CD4-positive, alpha-beta T cell treated with Interleukin-6 for 4 hours (primary cell): Measurements from ENCODE around the gene FGF19.
"Not testable (repeated sequence)": the region's sequence is repeated elsewhere in the genome, so short reads cannot be mapped to it uniquely, and the experiment has no call there.

Experiments
- DNase-seq: peaks from one replicate; pipeline ENCODE4 v3.0.0-alpha.2; 2020; ENCODE audit warnings: mixed read lengths

The FGF19 gene

DNA sequence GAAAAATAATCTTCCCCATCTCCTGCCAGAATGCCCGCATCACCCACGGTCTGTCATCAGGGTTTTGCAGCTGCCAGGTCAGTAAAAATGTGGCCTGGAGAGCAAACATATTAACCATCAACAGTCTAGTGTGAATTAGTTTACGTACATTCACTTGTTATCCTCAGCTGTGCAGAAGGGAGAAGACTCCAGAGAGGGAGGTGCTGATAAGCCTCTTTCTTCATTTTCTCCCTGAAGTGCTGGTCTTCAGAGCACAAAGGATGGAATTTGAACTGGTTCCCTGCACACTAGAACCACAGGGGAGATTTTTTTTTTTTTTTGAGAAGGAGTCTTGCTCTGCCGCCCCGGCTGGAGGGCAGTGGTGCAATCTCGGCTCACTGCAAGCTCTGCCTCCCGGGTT, 8.2 kb downstream of the FGF19 start:
- DNase-seq: no peak

DNA sequence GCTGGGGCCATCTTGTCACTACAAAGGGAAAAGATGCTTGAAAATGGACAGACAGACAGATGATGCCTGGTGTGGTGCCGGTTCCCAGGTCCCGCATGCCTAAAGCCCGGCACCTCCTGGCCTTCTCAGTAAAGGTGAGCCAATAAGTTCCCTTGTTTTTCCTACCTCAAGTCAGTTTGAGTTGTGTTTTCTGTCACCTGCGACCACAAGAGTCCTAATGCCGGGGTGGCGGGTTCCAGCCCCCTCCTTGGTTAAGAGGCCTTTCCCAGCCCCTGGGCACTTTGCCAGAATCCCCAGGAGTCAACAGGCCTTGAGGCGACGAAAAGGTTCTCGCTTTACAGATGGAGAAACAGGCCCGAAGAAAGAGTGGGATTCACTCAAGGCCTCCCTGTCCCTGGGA, 9.0 kb downstream of the FGF19 start:
- DNase-seq: no peak

DNA sequence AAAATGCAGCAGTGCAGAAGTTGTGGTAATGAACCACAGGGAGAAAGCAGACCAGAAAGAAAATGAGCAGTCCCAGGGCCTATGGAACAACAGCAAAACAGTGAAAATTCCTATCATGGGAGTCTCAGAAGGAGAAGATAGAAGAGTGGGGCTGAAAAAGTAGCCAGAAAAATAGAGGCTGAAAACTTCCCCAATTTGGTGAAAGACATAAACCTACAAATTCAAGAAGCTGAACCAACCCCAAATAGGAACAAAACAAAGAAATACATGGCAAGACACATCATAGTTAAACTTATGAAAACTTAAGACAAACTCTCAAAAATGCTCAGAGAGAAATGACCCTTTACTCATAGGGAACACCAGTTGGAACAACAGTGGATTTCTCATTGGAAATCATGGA, 11.4 kb downstream of the FGF19 start:
- no peak for DNase-seq

DNA sequence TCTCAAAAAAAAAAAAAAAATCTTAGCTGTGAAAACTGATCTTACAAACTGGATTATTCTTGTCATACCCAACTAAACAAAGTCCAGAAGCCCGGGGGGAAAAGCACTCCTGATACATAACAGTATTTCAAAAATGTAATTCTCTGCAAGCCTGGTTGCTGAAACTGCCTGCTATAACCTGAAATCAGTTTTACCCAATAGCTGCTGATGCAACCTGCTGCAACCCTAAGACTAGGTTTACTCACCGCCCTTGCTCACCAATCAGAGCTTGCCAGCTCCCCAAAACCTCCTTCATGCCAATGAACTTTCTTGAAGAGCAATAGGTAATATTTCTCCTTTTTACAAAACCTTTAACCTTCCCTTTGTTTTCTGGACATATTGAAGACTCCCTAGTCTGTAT, 12.4 kb downstream of the FGF19 start:
- no peak for DNase-seq

DNA sequence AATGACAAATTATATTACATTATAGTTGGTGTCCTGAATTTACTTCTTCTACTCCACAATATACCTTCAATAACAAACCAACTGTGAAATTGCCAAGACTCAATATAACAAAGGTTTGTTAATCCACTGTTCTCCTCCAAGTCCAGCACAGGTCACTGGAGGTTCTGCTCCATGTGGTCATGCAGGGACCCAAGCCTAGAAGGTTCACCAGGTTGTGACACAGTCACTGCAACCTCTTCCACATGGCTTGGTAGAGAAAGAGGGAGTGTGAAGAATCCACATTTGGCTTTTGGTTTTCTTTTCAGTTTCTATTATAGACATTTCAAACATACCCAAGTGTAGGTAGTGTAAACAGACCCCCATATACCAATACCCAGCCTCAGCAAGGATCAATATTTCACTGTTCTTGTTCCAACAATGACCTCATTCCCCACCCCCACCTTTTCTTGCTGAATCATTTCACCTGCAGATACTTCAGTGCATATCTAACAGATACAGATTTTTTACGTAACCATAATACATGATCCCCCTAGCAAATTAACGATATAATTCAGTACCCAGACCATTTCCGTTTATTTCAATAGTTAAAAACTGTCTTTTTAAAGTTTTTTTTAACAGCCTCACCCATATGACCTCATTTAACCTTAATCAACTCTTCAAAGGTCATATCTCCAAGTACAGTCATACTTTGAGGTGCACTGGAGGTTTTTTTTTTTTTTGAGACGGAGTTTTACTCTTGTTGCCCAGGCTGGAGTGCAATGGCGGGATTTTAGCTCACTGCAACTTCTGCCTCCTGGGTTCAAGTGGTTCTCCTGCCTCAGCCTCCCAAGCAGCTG, 14.1 kb downstream of the FGF19 start:
- no peak for DNase-seq

DNA sequence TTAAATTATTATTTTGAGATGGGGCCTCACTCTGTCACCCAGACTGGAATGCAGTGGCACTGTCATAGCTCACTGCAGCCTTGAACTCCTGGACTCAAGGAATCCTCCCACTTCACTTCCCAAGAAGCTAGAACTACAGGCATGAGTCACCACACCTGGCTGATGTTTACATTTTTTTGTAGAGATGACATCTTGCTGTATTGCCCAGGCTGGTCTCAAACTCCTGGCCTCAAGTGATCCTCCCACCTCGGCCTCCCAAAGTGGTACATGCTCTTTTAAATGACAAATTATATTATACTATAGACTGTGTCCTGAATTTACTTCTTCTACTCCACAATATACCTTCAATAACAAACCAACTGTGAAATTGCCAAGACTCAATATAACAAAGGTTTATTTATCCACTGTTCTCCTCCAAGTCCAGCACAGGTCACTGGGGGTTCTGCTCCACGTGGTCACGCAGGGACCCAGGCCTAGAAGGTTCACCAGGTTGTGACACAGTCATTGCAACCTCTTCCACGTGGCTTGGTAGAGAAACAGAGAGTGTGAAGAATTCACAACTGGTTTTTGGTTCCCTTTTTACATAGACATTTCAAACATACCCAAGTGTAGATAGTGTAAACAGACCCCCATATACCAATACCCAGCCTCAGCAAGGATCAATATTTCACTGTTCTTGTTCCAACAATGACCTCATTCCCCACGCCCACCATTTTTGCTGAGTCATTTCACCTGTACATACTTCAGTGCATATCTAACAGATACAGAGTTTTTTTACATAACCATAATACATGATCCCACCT, 15.7 kb downstream of the FGF19 start:
- not testable (repeated sequence) for DNase-seq

DNA sequence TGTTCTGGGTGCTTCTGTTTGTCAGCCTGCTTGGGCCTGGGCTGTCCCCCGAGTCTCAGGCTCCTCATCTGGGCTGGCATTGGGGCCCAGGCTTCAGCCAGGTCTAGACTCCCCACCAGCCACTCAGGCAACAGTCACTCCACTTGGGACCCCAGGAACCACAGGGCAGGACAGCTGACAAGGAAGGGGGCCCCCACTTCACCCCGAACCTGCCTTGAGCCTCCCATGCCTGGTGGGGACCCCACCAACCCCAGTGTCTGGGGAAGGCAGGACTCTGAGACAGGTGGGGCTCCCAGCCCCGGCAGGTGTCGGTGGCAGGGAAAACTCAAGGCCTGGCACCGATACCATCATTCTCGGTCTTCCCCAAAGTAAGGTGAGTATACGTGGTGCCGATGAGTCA, 17.0 kb downstream of the FGF19 start:
- DNase-seq: no peak

DNA sequence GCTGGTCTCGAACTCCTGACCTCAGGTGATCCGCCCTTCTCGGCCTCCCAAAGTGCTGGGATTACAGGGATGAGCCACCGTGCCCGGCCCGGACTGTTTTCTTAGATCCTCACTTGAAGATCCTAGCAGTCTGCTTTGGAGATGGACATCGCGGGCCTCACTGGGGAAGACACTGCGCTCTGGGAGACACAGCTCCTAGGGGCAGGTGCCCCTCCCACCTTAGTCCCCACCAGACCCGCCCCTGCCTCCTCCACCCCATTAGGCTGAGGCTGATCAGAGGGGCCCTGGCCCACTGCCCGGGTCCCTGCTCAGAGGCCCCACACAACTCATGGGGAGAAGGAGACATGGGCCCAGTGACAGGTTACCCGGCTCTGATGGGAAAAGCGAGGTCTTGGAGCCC, 17.4 kb downstream of the FGF19 start:
- no peak for DNase-seq

DNA sequence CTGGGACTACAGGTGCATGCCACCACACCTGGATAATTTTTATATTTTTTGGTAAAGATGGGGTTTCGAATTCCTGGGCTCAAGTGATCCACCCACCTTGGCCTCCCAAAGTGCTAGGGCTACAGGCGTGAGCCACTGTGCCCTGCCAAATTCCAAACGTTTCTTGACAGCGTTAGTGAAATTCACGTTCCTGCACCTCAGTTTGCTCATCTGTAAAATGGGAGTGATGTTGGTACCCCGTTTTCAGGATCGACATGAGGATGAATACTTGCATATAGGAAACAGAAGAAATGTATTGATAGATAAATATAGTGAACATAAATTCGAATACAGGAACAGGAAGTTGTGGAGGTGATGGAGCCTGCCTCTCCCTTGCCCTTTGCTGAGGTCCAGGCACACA, 18.5 kb downstream of the FGF19 start:
- no peak for DNase-seq

DNA sequence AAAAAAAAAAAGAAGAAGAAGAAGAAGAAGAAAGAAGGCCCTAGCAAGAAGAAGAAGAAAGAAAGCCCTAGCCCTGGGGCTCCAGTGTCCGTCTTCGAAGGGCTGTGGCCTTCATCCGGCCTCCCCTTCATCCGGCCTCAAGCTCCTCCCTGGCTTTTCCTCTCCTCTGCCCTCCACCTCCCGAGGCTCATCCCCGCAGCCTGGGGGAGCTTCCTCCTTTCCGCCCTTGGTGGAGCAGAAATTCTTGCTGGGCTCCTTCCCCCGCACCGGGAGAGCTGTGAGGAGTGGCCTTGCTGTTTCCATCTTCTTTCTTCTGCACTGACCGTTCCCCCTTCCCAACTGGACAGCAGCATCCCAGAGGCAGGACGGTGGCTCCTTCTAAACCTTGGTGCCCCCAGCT, 19.2 kb downstream of the FGF19 start:
- no peak for DNase-seq

DNA sequence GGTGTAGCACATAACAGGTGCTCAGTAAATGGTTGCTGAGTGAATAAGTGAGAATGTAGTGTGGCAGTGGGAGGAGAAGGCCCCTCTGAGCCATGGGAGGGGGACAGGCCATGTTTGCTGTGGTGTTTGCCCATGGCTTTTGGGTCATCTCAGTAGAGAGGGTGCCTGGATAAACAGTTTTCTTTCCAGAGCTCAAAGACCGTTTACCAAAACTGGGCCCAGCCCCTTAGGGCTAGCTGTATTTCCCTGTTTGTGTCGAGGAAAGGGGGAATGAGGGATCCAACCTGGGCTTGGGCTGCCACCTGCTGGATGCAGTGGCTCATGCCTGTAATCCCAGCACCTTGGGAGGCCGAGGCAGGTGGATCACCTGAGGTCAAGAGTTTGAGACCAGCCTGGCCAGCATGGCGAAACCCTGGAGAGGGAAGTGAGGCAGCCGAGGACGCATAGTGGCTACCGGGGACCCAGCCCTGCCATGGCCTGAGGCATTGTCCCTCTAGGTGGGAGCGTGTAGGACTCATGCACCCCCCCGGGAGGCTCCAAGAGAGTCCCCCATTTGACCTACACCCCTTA, 20.0 kb downstream of the FGF19 start:
- no peak for DNase-seq

DNA sequence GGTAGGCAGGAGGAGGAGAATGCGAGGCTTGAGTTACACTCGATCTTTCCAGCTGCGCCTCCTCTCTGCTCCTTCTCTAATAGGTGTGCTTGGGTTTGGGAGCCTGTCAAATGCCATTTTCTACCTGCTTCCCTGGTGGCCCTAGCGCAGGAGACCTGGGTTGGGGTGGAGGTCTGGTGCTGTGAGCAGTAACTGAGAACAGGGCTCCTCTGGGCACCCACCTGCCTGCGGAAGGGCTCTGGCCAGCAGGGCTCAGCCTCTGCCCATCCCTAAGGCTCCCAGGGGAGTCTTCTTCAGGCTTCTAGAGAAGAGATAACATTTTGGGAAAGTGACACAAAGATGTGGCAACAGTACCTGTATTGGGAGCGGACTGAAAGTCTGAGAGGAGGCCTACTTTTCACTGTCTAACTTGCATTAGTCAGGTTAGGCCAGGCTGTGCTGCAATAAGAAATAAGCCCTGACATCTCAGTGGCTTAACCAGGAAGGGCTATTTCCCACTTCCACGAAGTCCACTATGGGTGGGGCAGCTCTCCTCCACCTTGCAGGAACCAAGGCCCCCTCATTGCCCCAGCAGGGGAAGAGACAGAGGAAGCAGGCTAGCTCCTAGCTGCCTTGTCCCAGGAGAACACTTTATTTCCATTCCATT, 21.0 kb downstream of the FGF19 start:
- no peak for DNase-seq

DNA sequence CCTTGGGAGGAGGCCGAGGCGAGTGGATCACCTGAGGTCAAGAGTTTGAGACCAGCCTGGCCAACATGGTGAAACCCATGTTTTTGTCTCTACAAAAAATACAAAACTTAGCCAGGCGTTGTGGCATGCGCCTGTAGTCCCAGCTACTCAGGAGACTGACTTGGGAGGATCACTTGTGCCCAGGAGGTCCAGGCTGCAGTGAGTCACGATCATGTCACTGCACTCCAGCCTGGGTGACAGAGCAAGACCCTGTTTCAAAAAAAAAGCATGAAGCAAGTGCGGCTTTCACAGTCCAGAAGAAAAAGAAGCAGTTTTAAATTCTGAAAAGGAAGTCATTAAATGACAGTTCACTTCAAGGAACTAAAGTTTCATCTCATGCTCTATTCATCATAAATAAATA, 21.6 kb downstream of the FGF19 start:
- no peak for DNase-seq

DNA sequence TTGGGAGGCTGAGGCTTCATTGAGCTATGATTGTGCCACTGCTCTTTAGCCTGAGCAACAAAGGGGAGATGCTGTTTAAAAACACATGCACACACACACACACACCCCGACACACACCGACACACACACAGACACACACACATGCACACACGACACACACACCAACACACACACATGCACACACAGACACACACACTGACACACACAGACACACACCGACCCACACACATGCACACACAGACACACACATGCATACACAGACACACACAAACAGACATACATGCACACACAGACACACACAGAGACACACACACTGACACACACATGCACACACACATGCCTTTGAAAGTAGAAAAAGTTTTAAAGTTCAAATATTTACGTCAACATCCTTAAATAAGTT, 23.1 kb downstream of the FGF19 start:
- no peak for DNase-seq

DNA sequence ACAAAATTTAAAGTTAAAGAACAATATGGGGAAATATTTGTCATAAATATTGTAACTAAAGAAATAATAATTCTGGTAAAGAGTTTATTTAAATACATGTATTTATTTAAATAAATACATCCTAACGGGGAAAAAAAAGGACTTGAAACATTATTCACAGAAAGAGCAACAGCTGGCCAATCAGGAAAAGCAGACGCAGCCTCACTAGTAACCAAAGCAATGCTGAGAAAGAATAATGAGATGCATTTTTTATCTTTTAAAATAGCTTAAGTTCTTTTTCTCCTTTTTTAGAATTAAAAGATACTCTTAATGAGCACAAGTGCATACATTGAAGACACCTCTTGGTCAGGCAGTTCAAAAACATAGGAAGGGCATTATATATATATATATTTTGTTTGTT, 26.1 kb downstream of the FGF19 start:
- DNase-seq: no peak

DNA sequence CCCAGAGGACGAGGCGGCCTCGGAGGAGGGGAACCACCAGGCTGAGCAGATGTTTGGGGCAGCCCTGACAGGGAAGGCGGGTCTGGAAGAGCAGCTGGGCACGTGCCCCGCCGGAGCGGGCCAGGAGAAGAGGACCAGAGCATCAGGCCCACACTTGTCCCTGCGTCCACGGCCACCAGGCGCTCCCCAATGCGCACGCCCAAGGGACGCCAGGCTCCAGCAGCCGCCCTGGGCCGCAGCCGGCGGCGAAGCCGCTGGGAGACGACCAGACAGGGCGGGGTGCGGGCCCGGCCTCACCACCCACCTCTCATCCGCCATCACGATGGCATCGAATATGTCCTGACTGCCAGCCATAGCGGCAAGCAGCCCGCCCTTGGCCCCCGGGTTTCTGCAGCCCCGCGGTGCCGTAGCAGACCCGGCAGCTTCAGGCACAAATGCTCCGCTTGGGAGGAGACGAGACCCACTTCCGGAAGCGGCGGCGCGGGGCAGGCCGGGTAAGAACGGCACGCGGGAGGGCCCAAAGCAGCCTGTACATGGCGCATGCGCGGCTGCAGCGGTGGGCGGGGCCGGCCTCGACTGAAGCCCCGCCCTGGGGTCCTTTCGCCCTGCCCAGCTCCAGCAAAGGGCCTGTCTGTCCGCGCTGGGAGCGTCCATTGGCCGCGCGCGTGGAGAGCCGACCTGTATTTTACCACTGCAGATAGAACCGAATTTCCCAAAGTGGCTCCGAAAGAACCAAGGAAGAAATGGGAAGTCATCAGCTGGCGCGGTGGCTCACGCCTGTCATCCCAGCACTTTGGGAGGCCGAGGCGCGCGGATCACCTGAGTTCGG, 28.7 kb downstream of the FGF19 start, which contains the start of gene LTO1:
LTO1 (minus strand) TSS at position 468 of the 829 bp plus-strand sequence; CDS start at position 354, 114 bp downstream.
- peak; percentile 96 for DNase-seq

DNA sequence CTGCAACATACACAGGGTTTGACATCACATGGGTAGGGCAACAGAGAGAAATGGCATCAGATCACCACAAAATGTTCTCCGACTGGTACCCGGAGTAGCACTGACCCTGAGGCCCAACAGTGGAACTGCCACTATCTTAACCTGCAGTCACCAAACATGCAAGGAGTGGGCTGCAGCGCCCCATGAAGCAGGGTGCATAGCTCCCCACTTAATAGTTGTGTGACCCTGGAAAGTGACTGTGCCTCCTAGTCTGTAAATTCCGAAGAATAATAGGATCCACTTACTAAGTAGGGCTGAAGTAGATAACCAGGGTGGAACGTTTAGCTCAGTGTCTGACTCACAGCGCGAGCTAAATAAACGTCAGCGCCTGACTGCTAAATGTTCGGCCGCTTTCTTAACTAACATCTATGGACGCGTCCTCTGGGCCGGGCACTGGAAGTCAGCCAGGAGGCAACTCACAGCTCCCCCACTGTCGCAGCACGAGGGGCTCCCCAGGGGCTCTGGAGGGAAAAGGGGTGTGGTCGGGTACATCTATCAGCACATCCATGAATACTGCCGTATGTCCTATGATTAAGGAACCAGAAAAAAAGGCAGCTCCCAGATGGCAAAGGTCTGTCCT, 29.4 kb downstream of the FGF19 start:
- DNase-seq: no peak

DNA sequence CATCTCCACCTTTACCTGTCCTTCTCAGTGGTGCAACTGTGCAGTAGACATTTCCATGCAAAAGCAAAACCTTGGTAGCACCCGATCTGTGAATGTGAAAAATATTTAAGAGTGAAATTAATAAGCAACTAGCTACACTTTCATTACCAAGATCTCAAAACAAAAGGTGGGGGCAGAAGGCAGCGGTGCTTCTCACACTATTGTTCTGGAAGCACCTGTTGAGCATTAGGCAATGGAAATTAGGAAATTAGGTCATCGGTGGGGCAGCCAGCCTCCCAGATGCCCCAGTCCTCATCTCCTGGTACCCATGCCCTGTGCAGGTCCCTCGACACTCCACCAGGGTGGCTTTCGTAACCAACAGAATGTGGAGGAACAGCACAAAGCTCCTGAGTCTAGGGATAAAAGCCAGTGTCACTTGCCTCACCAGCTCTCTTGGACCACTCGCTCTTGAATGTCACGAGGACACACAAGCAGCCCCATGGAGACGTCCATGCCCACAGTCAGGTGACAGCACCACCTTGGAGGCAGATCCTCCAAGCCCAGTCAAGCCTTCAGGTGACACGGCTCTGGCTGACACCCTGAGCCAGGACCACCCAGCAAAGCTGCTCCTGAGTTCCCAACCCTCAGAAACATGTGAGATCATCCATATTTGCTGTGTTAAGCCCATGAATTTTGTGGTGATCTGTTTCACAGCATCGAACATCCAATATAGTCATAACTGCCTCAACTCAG, 31.9 kb downstream of the FGF19 start:
- DNase-seq: no peak

DNA sequence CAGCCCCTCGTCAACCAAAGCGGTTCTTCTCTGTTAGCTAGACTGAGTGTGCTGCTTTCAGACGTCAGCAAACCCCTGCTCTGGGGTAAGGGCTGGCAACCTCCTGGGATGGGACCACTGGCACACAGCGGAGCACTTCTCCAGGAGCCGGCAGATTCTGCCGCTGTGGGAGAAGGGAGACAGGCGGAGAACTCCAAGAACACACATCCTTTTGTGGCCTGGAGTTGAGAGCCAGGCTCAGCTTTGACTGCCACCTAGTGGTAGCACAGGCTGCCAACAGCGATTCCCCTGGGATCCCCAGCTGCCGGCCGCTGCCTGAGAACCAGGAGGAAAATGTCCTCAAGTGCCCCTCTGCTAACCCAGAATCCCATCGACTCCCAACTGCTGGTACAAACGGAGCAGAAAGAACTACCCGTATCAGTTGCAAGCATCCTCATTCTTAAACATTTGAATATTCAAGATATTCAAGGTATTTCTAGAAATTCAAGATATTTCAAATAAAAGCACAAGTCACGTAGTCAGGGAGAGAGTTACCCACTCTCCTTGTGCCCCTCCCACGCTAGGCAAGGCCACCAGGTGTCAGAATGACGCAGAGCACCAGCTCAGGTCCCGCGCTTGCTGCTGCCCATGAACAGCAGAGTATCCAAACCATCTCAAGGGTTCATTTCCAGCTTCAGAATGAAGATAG, 33.5 kb downstream of the FGF19 start:
- peak; percentile 67 for DNase-seq

DNA sequence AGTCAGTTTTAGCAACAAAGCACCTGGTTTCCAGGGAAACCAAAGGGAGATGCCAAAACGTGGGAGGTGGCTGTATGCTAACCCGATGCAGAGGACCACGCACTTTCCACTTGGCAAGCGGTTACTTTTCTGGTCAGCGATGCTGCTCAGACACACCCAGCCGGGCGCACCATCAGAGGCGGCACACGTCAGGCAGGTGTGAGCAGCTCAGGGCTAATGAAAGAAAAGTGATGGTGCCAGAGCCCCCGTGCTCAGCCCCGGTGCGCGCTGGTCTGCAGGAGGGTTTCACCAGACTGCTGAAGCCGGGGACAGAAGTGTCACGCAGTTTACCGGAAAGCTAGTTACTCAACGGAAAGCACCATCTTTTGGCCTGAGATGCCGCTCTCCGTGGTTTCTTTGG, 34.3 kb downstream of the FGF19 start:
- DNase-seq: no peak
